Astrocyte (in vitro differentiated cells and primary cell): ENCODE data around the gene CHST15.

ENCODE experiments used
- EZH2 ChIP-seq: IDR thresholded peaks from 2 replicates; pipeline ENCODE4 v1.6.1; 2012; ENCODE audit warnings: mild to moderate bottlenecking, low read length, inconsistent platforms; ENCODE audit not compliant: insufficient read depth
- TF ChIP-seq, protein P1 (sequence below): IDR thresholded peaks from 2 replicates; pipeline ENCODE4 v1.5.1; 2011; ENCODE audit warnings: low read depth, mild to moderate bottlenecking, inconsistent platforms, low read length, moderate library complexity; ENCODE audit not compliant: insufficient read depth

DNA sequence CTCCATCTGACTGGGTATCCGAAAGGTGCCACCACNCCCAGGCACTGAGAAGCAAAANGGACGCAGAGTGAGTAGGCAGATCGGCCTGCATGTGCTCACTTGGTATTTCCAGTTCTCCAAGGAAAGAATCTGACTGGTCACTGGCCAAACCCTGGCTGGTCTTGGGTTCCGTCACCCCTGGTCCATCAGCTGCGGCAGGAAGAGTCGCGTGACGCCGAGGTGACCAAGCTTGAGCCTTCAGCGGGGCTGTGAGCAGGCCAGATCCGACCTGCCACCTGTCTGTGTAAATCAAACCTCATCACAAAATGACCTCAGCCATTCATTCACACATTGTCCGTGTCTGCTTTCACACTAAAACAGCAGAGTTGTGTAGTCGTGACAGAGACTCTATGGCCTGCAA lies 28.8 kb upstream of the CHST15 start:
- TF ChIP-seq, protein P1, sequence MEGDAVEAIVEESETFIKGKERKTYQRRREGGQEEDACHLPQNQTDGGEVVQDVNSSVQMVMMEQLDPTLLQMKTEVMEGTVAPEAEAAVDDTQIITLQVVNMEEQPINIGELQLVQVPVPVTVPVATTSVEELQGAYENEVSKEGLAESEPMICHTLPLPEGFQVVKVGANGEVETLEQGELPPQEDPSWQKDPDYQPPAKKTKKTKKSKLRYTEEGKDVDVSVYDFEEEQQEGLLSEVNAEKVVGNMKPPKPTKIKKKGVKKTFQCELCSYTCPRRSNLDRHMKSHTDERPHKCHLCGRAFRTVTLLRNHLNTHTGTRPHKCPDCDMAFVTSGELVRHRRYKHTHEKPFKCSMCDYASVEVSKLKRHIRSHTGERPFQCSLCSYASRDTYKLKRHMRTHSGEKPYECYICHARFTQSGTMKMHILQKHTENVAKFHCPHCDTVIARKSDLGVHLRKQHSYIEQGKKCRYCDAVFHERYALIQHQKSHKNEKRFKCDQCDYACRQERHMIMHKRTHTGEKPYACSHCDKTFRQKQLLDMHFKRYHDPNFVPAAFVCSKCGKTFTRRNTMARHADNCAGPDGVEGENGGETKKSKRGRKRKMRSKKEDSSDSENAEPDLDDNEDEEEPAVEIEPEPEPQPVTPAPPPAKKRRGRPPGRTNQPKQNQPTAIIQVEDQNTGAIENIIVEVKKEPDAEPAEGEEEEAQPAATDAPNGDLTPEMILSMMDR: no peak
- no peak for TF ChIP-seq EZH2
